A549 (cell line): Measurements from ENCODE around the gene SOHLH2. TPM values are rescaled to one million over a fixed set of nuclear protein-coding genes. Genes with fewer than 3 reads are reported as not detected.

Source experiments
- ATAC-seq, 2 experiments: fragments of 200-7000 bp in 1 of 2; fragments of >200 bp in 1 of 2; cut with Nextera tagmentation in 1 of 2; cut with Tn5 transposase in 1 of 2; 3 replicates each; pipeline versions ENCODE4 v1.8.0 to v1.9.1; 2018 to 2020; ENCODE audit warnings: mild to moderate bottlenecking in 1 of 2, moderate library complexity in 1 of 2
- CTCF ChIA-PET: fragments of 300-600 bp; sonication (Branson Sonifier 250); formaldehyde crosslinking; extraction: SDS; loops from one replicate; lab custom pipeline; 2021; ENCODE audit warnings: antibody characterized with exemption, inconsistent platforms; lab: Yijun Ruan, JAX
- POLR2A ChIA-PET: fragments of 350-600 bp; formaldehyde crosslinking; extraction: SDS; loops from one replicate; lab custom pipeline; 2021; ENCODE audit warnings: antibody characterized with exemption, inconsistent platforms; lab: Yijun Ruan, JAX
- DNase-seq, 2 experiments: peaks; one replicate each; pipeline versions ENCODE4 v3.0.0 to v3.0.0-alpha.2; 2011 to 2016; ENCODE audit warnings: low read depth in 1 of 2, low spot score in 1 of 2
- FAIRE-seq: peaks from 2 replicates; lab custom pipeline; 2011; peaks lifted over from hg19 to GRCh38; lab: Jason Lieb, UNC
- H3K27ac ChIP-seq, 2 experiments: fragments of >200 bp; sonication (Bioruptor Twin); formaldehyde crosslinking; 3 replicates each; pipeline ENCODE4 v1.5.1; 2016 to 2017
- H3K4me1 ChIP-seq: fragments of >200 bp; sonication (Bioruptor Twin); formaldehyde crosslinking; 3 replicates; pipeline ENCODE4 v1.6.1; 2016
- H3K4me2 ChIP-seq: fragments of >200 bp; sonication (Bioruptor Twin); formaldehyde crosslinking; 3 replicates; pipeline ENCODE4 v1.6.1; 2016
- H3K4me3 ChIP-seq: fragments of >200 bp; sonication (Bioruptor Twin); formaldehyde crosslinking; 3 replicates; pipeline ENCODE4 v1.5.1; 2016
- H3K9me3 ChIP-seq: fragments of >200 bp; sonication (Bioruptor Twin); formaldehyde crosslinking; 3 replicates; pipeline ENCODE4 v1.6.1; 2016
- BCL3 ChIP-seq: fragments of >200 bp; sonication (Bioruptor Twin); formaldehyde crosslinking; IDR thresholded peaks from 3 replicates; pipeline ENCODE4 v1.6.1; 2016
- EHF ChIP-seq: fragments of 250-450 bp; sonication (Bioruptor Pico); IDR thresholded peaks from 2 replicates; pipeline ENCODE4 v1.5.0; 2020; ENCODE audit warnings: mild to moderate bottlenecking
- FOSL2 ChIP-seq, 2 experiments: fragments of 450-650 bp in 1 of 2; fragments of >200 bp in 1 of 2; sonication (Bioruptor Twin) in 1 of 2; formaldehyde crosslinking; IDR thresholded peaks; 2 replicates each; pipeline versions ENCODE4 v1.5.0 to v1.6.1; 2016 to 2020; ENCODE audit warnings: mild to moderate bottlenecking in 1 of 2, moderate library complexity in 1 of 2
- HOXB13 ChIP-seq: fragments of 250-450 bp; sonication (Bioruptor Pico); IDR thresholded peaks from 2 replicates; pipeline ENCODE4 v1.5.0; 2020; ENCODE audit warnings: low read depth, mild to moderate bottlenecking, moderate library complexity
- KDM5A ChIP-seq: fragments of 200-600 bp; sonication (generic); IDR thresholded peaks from 2 replicates; pipeline ENCODE4 v1.6.1; 2016; ENCODE audit warnings: antibody characterized with exemption, mild to moderate bottlenecking
- MAX ChIP-seq: IDR thresholded peaks from 2 replicates; pipeline ENCODE4 v1.6.1; 2012
- PBX3 ChIP-seq: IDR thresholded peaks from 2 replicates; pipeline ENCODE4 v1.6.1; 2012
- POLR2A ChIP-seq: IDR thresholded peaks from 2 replicates; pipeline ENCODE4 v1.6.1; 2012; ENCODE audit warnings: mild to moderate bottlenecking, low read length
- POLR2AphosphoS2 ChIP-seq: conservative IDR thresholded peaks from 2 replicates; pipeline ENCODE4 v1.6.1; 2012; ENCODE audit warnings: low read length, improper control_type of control experiment, inconsistent platforms
- REST ChIP-seq: fragments of 200-600 bp; sonication (generic); IDR thresholded peaks from 2 replicates; pipeline ENCODE4 v1.6.1; 2016; ENCODE audit warnings: antibody characterized with exemption, mild to moderate bottlenecking, moderate library complexity
- SMC3 ChIP-seq: fragments of >200 bp; sonication (Bioruptor Twin); formaldehyde crosslinking; IDR thresholded peaks from 3 replicates; pipeline ENCODE4 v1.6.1; 2018; ENCODE audit warnings: inconsistent platforms
- TP53 ChIP-seq: fragments of 250-450 bp; sonication (Bioruptor Pico); IDR thresholded peaks from 2 replicates; pipeline ENCODE4 v1.5.0; 2021; ENCODE audit warnings: mild to moderate bottlenecking, moderate library complexity
- WGBS: methylation state at CpG from one replicate; pipeline ENCODE4 v1.1.6; 2017; ENCODE audit errors: missing lambda C conversion rate; 5-methylcytosine and 5-hydroxymethylcytosine counted together
- polyA plus RNA-seq, 4 experiments: library from polyadenylated mRNA; depleted of rRNA in 3 of 4; stranded (reverse); fragments of >200 nt; fragmentation: RNase III in 1 of 4; extraction: RNeasy Plus Mini Kit Qiagen cat#74134 plus additional on column Dnase treatment in 1 of 4; gene quantifications; 2 replicates in 3 of 4; 3 replicates in 1 of 4; pipeline ENCODE4 v1.2.3, GENCODE V29; 2011 to 2017

The SOHLH2 gene
- polyA plus RNA-seq, 2 of the 4 experiments (the other 2 are of a cell fraction): 0.14 TPM; not detected in 1

DNA sequence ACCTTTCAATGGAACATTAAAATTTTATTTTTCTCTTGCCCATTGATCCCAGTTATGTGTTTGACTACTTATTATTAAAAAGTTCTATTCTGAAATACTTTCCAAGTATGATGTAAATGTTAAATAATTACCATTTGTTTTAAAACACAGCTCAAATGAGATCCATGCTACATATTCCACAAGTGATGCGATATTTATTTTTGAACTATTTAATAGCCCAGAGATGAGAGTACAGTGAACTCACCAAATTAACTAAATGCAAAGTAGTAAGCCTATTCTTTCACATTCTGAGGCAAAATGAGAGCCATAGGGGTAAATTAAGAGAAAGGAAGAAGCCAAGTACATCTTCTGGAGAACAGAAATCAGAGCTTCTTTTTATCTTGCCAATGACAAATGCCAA, 82.0 kb downstream of the SOHLH2 start:
- ChIA-PET POLR2A (no interaction called here), CTCF (interaction anchor here (0.7 kb wide), 1 partner anchor 37 kb away, joined by 3 read pairs; no protein-coding TSS in a partner anchor)
- FAIRE-seq: no peak

DNA sequence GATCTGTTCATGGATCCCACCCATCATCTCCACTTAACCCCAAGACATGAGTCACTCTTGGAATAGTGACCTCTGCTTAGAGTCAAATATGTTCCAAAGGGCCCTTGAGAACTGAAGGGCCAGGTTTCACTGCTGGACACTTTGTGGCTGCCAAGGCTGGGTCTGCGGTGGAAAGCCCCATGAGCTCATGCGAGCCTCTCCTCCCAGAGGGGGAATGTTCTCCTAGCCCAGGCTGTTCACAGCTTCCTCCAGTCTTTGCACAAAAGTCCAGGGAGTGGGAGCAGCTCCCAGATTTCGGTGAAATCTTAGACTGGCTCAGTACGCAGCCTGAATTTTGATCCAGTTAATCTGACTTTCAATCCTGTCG, 82.4 kb downstream of the SOHLH2 start:
- WGBS: 55% methylated on average over 3 of the region's 5 CpGs

More for the DNA sequence above, 82.0 kb downstream of the SOHLH2 start:
- TF ChIP-seq POLR2AphosphoS2: no peak
- no peak for TF ChIP-seq PBX3
- TF ChIP-seq MAX: no peak
- no peak for TF ChIP-seq SMC3
- TF ChIP-seq POLR2A: no peak
- TF ChIP-seq KDM5A: no peak
- TF ChIP-seq REST: no peak
- no peak for TF ChIP-seq EHF (CRISPR knock-in tag)
- no peak for ATAC-seq
- Histone ChIP-seq H3K4me2 (no peak overlapping the region), H3K27ac (no peak overlapping the region), H3K4me1 (no peaks in the 10 kb centered on the region), H3K4me3 (no peak overlapping the region), H3K9me3 (no peaks in the 10 kb centered on the region)
- no peak for DNase-seq
- 29% methylated on average over 1 of the region's 1 CpG for WGBS

More for the DNA sequence above, 82.4 kb downstream of the SOHLH2 start:
- CTCF ChIA-PET: interaction anchor here (0.7 kb wide), 1 partner anchor 37 kb away, joined by 3 read pairs; no protein-coding TSS in a partner anchor
- no peak for ATAC-seq
- Histone ChIP-seq H3K9me3 (no peaks in the 10 kb centered on the region), H3K27ac (no peak overlapping the region), H3K4me2 (no peak overlapping the region), H3K4me1 (no peaks in the 10 kb centered on the region), H3K4me3 (no peak overlapping the region)
- POLR2A ChIA-PET: no interaction called here
- TF ChIP-seq EHF (CRISPR knock-in tag): no peak
- no peak for TF ChIP-seq REST
- TF ChIP-seq FOSL2 (IDR thresholded peaks at IDR 0.05): no peak
- no peak for TF ChIP-seq FOSL2 (CRISPR knock-in tag; IDR thresholded peaks at IDR 0.05)
- no peak for TF ChIP-seq BCL3
- TF ChIP-seq TP53: no peak
- TF ChIP-seq HOXB13 (CRISPR knock-in tag): no peak
- FAIRE-seq: no peak
- DNase-seq: no peak
